PC-3 (cell line): ENCODE results near the gene SLC5A10.

ENCODE experiments used
- EZH2 ChIP-seq: fragments of 300-600 bp; sonication (generic); IDR thresholded peaks from one replicate; pipeline ENCODE4 v1.6.1; 2017; ENCODE audit warnings: antibody characterized with exemption, mild to moderate bottlenecking, low read length; ENCODE audit not compliant: unreplicated experiment
- TF ChIP-seq, protein P1 (sequence below): fragments of 300-600 bp; sonication (generic); conservative IDR thresholded peaks from 2 replicates; pipeline ENCODE4 v1.5.1; 2017; ENCODE audit warnings: antibody characterized with exemption, low read depth, mild to moderate bottlenecking, low read length

DNA sequence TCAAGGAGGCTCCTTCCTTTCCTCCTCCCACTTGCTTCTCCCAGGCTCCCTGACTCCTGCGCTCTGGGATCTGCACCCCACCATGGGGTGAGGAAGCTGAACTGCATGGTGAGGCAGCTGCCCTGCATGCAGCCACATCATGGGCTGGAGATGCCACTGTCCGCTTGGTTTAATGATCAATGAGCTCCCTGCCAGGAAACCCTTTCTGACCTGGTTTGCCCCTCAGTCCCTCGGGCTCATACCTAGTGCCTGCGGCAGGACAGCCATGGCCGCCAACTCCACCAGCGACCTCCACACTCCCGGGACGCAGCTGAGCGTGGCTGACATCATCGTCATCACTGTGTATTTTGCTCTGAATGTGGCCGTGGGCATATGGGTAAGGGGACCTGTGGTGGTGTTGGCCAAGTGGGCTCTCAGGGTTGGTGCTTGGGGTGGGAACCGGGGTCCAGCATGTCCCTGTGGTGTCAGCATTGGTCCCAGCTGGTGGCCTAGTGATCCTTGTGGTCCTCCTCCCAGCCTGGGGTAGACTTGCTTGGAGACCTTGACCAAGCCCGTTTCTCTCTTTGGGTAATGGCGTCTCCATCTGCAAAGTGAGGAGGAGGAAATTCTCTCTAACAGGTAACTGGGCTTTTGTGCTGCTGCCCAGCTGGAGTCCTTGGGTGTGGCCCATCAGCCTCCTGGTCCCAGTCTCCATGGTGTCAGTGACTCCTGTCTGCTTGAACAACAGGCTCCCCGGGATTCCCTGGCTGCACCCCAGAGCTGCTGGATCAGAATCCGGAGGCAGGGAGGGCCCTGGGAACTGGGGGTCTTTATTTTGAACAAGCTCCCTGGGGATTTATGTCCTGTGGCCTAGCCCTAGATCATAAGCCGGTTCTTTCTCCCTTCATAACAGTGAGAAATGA lies at the start of gene SLC5A10:
- TF ChIP-seq, protein P1, sequence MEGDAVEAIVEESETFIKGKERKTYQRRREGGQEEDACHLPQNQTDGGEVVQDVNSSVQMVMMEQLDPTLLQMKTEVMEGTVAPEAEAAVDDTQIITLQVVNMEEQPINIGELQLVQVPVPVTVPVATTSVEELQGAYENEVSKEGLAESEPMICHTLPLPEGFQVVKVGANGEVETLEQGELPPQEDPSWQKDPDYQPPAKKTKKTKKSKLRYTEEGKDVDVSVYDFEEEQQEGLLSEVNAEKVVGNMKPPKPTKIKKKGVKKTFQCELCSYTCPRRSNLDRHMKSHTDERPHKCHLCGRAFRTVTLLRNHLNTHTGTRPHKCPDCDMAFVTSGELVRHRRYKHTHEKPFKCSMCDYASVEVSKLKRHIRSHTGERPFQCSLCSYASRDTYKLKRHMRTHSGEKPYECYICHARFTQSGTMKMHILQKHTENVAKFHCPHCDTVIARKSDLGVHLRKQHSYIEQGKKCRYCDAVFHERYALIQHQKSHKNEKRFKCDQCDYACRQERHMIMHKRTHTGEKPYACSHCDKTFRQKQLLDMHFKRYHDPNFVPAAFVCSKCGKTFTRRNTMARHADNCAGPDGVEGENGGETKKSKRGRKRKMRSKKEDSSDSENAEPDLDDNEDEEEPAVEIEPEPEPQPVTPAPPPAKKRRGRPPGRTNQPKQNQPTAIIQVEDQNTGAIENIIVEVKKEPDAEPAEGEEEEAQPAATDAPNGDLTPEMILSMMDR, result peak; percentile 54
- no peak for TF ChIP-seq EZH2
